Upper lobe of left lung (tissue), 6 donors: ENCODE measurements around the gene SCUBE1. TPM values are rescaled to one million over a fixed set of nuclear protein-coding genes. Genes with fewer than 3 reads are reported as not detected.

Source experiments
- ATAC-seq, 2 donors: fragments of 200-7000 bp; cut with Tn5 transposase; one replicate each; pipeline ENCODE4 v1.9.1; 2022; ENCODE audit warnings: mild to moderate bottlenecking in 2 of 2, moderate library complexity in 2 of 2; ENCODE audit not compliant: low FRiP score in 2 of 2
- DNase-seq, 2 donors: peaks; one replicate each; pipeline ENCODE4 v3.0.0-alpha.2; 2019 to 2020
- H3K27ac ChIP-seq, 4 donors: fragments of 200-600 bp; sonication (generic); one replicate each; pipeline ENCODE4 v1.5.1; 2016 to 2019
- H3K27me3 ChIP-seq, 4 donors: fragments of 200-600 bp; sonication (generic); one replicate each; pipeline ENCODE4 v1.5.1; 2017 to 2019
- H3K36me3 ChIP-seq, 4 donors: fragments of 200-600 bp; sonication (generic); one replicate each; pipeline ENCODE4 v1.5.1; 2016 to 2019
- H3K4me1 ChIP-seq, 4 donors: fragments of 200-600 bp; sonication (generic); one replicate each; pipeline ENCODE4 v1.5.1; 2018 to 2019
- H3K4me3 ChIP-seq, 4 donors: fragments of 200-600 bp; sonication (generic); one replicate each; pipeline ENCODE4 v1.5.1; 2017 to 2019; ENCODE audit warnings: mild to moderate bottlenecking in 2 of 4, moderate library complexity in 1 of 4
- H3K9me3 ChIP-seq, 4 donors: fragments of 200-600 bp; sonication (generic); one replicate each; pipeline ENCODE4 v1.5.1; 2018 to 2019
- EP300 ChIP-seq, 4 donors: sonication (generic); formaldehyde crosslinking; IDR thresholded peaks; one replicate each; pipeline ENCODE4 v1.5.1; 2017; ENCODE audit warnings: antibody characterized with exemption in 4 of 4, control low read depth in 2 of 4
- POLR2A ChIP-seq, 4 donors: fragments of 450-650 bp; IDR thresholded peaks; one replicate each; pipeline ENCODE4 v1.5.1; 2016 to 2017; ENCODE audit warnings: antibody characterized with exemption in 4 of 4, mild to moderate bottlenecking in 2 of 4
- POLR2AphosphoS5 ChIP-seq, 2 donors: sonication (generic); formaldehyde crosslinking; IDR thresholded peaks; one replicate each; pipeline ENCODE4 v1.5.1; 2017; ENCODE audit warnings: antibody characterized with exemption in 2 of 2
- WGBS, 2 donors: methylation state at CpG; one replicate each; pipeline ENCODE4 v1.1.5; 2017 to 2018; 5-methylcytosine and 5-hydroxymethylcytosine counted together
- total RNA-seq, 6 donors: library from RNA; depleted of rRNA in 4 of 6; stranded (reverse); fragments of >200 nt in 4 of 6; gene quantifications; one replicate each; pipeline versions ENCODE4 v1.1.0 to v1.2.1, GENCODE V29; 2016 to 2021
- TF ChIP-seq, protein P1 (sequence below), 6 experiments: fragments of 450-650 bp in 4 of 6; fragments of 200-600 bp in 2 of 6; sonication (generic) in 2 of 6; IDR thresholded peaks; one replicate each; pipeline ENCODE4 v1.5.1; 2016 to 2019; ENCODE audit warnings: antibody characterized with exemption in 6 of 6
- donor health status: DM: no; HTN: no; CAD: no; lungs with moderate emphysema.
- donor health status: DM: no; HTN: yes; CAD: no; lungs with severe emphysema.

SCUBE1 gene
- total RNA-seq, 6 donors from 2014 or later = 9.7 to 55.9 (median 20.8) TPM

DNA sequence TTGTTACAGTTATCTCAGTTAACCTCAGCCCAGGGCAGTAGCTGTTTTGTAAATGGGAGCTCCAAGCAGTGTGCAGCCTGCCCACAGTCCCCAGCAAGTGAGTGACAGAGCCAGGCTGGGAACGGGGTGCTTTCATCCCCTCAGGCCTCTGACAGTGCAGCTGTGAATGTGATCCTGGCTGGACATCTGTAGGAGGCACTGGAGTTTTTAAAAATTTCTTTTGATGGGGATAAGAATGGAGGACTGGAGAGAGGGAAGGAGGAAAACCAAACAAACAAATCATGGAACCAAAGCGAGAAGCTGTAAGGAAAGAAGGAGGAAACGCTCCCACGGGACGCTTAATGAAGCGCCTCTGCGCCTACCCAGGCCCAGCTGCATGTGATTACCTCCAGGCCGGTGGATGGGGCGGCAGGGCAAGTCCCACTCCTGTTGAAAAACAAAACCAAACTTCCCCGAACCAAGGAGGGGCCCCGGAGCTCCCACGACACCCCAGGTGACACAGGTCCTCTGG is 40.6 kb downstream of the SCUBE1 start:
- H3K27ac ChIP-seq = no peak overlapping the region
- DNase-seq (peak in 1 of 2 donors; percentile 50), ATAC-seq (no peak)
- 85% methylated on average over 12 of the region's 12 CpGs for WGBS, 2 donors
- H3K9me3 ChIP-seq = no peaks in the 10 kb centered on the region
- no peaks in the 10 kb centered on the region for H3K27me3 ChIP-seq
- no peaks in the 10 kb centered on the region for H3K36me3 ChIP-seq
- H3K4me3 ChIP-seq = no peak overlapping the region
- TF ChIP-seq EP300 (IDR thresholded peaks at IDR 0.05) = no peak
- no peaks in the 10 kb centered on the region for H3K4me1 ChIP-seq

DNA sequence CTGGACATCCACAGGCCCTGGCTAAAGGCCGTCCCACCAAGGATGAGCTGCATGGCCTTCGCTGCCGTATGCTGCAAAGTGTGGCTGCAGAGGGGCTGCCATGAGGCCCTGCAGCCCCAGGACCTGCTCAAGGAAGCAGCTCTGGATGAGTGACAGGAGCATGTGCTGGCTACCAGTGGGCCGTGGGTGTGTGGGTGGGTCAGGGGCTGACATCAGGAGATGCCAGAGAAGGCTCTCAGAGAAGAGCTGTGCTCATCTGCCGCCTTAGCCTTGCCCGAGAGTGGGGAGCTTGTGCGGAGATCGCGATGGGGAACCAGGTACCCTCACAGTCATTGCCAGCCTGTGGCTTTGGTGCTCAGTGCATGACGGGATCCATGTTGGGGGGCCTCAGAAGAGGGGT is 41.3 kb downstream of the SCUBE1 start:
- peak in 1 of 2 donors; percentile 71 for DNase-seq
- TF ChIP-seq, protein P1, sequence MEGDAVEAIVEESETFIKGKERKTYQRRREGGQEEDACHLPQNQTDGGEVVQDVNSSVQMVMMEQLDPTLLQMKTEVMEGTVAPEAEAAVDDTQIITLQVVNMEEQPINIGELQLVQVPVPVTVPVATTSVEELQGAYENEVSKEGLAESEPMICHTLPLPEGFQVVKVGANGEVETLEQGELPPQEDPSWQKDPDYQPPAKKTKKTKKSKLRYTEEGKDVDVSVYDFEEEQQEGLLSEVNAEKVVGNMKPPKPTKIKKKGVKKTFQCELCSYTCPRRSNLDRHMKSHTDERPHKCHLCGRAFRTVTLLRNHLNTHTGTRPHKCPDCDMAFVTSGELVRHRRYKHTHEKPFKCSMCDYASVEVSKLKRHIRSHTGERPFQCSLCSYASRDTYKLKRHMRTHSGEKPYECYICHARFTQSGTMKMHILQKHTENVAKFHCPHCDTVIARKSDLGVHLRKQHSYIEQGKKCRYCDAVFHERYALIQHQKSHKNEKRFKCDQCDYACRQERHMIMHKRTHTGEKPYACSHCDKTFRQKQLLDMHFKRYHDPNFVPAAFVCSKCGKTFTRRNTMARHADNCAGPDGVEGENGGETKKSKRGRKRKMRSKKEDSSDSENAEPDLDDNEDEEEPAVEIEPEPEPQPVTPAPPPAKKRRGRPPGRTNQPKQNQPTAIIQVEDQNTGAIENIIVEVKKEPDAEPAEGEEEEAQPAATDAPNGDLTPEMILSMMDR (IDR thresholded peaks at IDR 0.05) = no peak
- TF ChIP-seq EP300 (IDR thresholded peaks at IDR 0.05) = no peak
- TF ChIP-seq POLR2AphosphoS5 (IDR thresholded peaks at IDR 0.05) = no peak
- TF ChIP-seq POLR2A (IDR thresholded peaks at IDR 0.05) = no peak
- Histone ChIP-seq H3K4me3 (no peak overlapping the region), H3K27ac (no peak overlapping the region), H3K36me3 (no peaks in the 10 kb centered on the region), H3K4me1 (peaks cover 0 to 5% (median 3%) of the 10 kb centered on the region in 4 donors), H3K27me3 (no peaks in the 10 kb centered on the region), H3K9me3 (no peaks in the 10 kb centered on the region)
- ATAC-seq = no peak
- 91 to 93% methylated on average over 3 to 10 of the region's 10 CpGs for WGBS, 2 donors

DNA sequence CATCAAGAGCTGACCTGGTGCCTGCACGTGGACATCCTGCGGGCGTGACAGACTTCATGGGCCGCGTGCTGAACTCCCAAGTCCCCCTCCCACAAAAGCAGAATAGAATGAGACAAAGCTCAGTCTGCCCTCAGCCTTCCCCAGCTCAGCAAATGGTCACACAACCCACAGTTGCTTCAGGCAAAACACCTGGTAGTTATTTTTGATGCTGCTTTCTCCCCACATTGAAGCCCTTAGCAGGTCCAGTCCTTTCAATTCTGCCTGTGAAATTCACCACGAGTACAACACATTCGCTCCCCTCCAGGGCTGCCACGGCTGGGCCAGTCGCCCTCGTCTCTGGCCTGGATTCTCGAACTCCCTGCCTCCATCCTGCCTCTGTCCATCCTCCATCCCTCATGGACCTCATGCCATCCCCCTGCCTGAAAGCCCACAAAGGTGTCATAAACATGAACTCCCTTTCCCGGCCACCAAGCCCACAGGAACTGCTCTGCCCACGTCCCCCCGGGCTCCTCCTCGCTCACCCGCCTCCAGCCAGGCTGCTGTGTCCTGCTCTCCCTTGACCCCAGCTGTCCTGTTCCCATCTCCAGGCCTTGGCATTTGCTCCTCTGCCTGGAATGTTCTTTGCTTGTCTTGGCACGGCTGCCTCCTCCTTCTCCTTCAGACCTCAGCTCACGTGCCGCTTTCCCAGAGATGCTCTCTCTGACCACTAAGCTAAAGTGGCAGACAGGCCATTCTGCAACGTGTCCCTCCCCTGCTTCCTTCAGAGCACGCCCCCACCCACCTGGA is 42.1 kb downstream of the SCUBE1 start:
- DNase-seq (peak in 1 of 2 donors; percentile 57), ATAC-seq (no peak)
- H3K4me3 ChIP-seq = no peak overlapping the region
- no peak overlapping the region for H3K27ac ChIP-seq
- no peaks in the 10 kb centered on the region for H3K9me3 ChIP-seq
- no peak for TF ChIP-seq POLR2AphosphoS5 (IDR thresholded peaks at IDR 0.05)
- no peak for TF ChIP-seq POLR2A (IDR thresholded peaks at IDR 0.05)
- TF ChIP-seq, protein P1 (IDR thresholded peaks at IDR 0.05) = no peak
- no peak for TF ChIP-seq EP300 (IDR thresholded peaks at IDR 0.05)
- no peaks in the 10 kb centered on the region for H3K27me3 ChIP-seq
- WGBS, 2 donors = 81 to 84% methylated on average over 21 of the region's 21 CpGs
- H3K36me3 ChIP-seq = no peaks in the 10 kb centered on the region
- peaks cover 3 to 13% (median 8%) of the 10 kb centered on the region in 4 donors for H3K4me1 ChIP-seq

DNA sequence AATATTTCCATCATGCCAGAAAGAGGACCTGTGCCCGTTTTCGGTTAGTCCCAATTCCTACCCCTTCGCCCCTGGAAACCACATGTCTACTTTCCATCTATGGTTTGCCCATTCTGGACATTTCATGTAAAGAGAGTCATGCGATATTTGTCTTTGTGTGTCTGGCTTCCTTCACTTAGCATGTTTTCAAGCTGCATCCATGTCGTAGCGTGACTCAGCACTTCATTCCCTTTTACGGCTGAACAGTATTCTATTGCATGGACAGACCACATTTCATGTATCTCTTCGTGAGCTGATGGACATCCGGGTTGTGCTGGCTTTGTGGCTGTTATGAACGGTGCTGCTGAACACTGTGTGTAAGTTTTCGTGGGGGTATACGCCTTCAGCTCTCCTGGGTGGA is 43.4 kb downstream of the SCUBE1 start:
- Histone ChIP-seq H3K36me3 (no peaks in the 10 kb centered on the region), H3K9me3 (no peaks in the 10 kb centered on the region), H3K4me3 (no peak overlapping the region), H3K27ac (no peak overlapping the region), H3K4me1 (peaks cover 7 to 22% (median 18%) of the 10 kb centered on the region in 4 donors), H3K27me3 (no peaks in the 10 kb centered on the region)
- WGBS, 2 donors = 92 to 94% methylated on average over 12 of the region's 12 CpGs
- DNase-seq (no peak), ATAC-seq (no peak)
- TF ChIP-seq POLR2AphosphoS5 (IDR thresholded peaks at IDR 0.05) (no peak), POLR2A (IDR thresholded peaks at IDR 0.05) (no peak), EP300 (IDR thresholded peaks at IDR 0.05) (no peak)
- TF ChIP-seq, protein P1 (IDR thresholded peaks at IDR 0.05) = no peak

DNA sequence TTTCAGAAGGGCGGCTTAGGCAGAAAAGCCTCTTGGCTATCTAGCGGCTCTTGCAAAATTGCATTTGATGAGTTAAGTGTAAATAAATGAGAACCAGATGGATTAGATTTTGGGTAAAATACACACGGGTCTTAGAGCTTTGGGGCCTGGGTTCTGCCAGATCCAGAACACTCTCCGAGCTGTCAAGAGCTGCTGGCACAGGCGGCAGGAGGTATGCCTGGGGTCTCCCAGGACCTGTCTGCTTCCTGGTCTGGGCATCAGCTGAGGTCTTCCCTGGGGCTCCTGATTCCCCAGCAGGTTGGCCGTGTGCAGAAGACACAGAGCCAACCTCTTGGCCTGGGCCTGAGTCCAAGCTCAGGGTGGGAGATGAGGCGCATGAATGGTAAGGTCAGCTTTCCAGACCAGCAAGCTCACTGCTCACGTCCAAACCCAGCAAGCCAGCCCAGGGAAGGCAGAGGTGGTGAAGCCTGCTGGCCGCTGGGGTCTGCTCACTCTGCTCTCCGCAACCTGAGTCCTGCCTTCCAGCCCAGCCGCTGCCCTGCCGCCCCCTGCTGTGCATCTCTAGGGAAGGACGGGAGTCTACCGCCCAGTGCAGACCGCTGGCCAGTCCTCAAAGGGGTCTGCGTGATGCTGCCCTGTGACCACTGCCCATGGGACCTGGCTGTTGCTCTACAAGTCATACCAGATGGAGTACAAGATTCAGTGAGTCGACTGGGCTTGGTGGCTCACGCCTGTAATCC is 44.9 kb downstream of the SCUBE1 start:
- ATAC-seq = peak in 1 of 2 donors; percentile 15
- WGBS, 2 donors = 86 to 89% methylated on average over 9 to 18 of the region's 18 CpGs
- H3K4me3 ChIP-seq = no peak overlapping the region
- H3K36me3 ChIP-seq = no peaks in the 10 kb centered on the region
- no peaks in the 10 kb centered on the region for H3K27me3 ChIP-seq
- DNase-seq = peak in 1 of 2 donors; percentile 72
- H3K4me1 ChIP-seq = peaks cover 18 to 37% (median 32%) of the 10 kb centered on the region in 4 donors
- TF ChIP-seq EP300 (IDR thresholded peaks at IDR 0.05) (no peak), POLR2AphosphoS5 (IDR thresholded peaks at IDR 0.05) (no peak), POLR2A (IDR thresholded peaks at IDR 0.05) (no peak)
- TF ChIP-seq, protein P1 (IDR thresholded peaks at IDR 0.05) = no peak
- H3K27ac ChIP-seq = peak overlapping the region in 3 of 4 donors; percentile 40 to 64 (median 61)
- H3K9me3 ChIP-seq = no peaks in the 10 kb centered on the region
